GM21529 (cell line): Measurements from ENCODE around the gene CLOCK.

Experiments
- ATAC-seq: cut with Tn5 transposase; IDR thresholded peaks from one replicate; pipeline ENCODE4 v1.9.1; 2021; ENCODE audit not compliant: unreplicated experiment

Gene CLOCK

GRCh38 chr4:55545151-55545550 is 1.6 kb downstream of the CLOCK start:
- no peak for ATAC-seq

- ATAC-seq = no peak
Observed at GRCh38 chr4:55543858-55544257, 2.9 kb downstream of the CLOCK start.

DNA sequence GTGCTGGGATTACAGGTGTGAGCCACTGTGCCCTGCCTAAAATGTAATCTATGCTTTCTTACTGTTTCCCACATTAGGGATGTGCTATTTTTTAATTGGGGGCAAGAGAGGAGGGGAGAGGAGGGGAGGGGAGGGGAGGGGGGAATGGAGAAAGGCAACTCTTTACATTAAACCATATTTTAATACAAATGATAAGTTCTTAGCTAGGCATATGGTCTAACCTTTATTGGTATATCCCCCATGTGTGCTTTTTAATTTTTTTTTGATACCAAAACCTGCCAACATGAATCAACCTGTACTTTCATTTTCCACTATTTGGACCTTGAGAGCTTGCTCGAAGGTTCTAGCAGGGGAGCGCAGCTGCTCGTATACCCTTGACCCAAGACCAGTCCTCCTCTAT is 6.4 kb downstream of the CLOCK start:
- no peak for ATAC-seq

- no peak for ATAC-seq
Observed at GRCh38 chr4:55539658-55540057, 7.1 kb downstream of the CLOCK start.

DNA sequence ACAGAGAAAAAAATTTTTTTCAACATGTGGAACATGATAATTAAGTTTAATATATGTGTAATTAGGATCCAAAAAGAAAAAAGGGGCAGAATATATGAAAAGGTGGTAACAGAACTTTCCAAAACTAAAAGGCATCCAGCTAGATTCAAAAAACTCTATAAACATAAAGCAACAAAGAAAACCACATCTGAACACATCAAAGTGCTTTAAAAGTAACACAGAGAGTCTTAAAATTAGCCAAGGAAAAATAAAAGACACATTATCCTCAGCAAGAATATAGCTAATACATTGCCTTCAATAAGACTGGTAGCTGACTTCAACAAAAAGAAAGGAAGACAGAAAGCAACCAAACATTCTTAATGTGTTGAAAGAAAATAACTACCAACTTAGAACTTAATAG is 8.2 kb downstream of the CLOCK start:
- ATAC-seq = no peak

DNA sequence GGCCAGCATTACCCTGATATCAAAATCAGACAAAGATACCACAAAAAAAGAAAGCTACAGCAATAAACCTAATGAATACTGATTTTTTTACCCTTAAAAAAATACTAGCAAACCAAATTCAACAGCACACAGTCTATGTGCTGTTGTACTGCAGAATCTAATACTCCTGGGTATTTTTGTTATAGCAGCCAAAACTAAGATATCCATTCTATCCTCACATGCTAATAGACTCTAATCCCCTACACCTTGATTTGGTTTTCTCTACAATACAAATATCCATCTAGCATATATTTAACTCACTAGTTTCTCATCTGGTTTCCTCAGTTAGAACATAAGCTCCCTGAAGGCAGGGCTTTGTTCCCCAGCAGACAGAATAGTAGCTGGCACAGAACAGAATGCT is 12.4 kb downstream of the CLOCK start:
- ATAC-seq = no peak

DNA sequence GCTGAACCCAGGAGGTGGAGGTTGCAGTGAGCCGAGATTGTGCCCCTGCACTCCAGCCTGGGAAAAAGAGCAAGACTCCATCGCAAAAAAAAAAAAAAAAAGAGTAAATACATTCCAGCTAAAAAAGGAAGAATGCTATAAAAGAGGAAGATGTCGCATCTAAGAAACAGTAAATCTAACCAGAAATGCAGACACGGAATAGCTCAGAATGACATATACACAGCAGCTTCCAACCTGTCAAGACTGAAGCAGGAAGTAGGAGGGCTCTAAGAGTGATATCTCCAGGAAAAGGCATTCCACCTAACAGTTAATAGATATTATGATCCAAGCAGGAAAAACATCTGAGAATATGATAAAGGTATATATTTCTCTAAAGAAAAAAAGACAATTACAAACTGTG is 16.0 kb downstream of the CLOCK start:
- no peak for ATAC-seq

GRCh38 chr4:55530167-55530566 is 16.5 kb downstream of the CLOCK start:
- no peak for ATAC-seq

DNA sequence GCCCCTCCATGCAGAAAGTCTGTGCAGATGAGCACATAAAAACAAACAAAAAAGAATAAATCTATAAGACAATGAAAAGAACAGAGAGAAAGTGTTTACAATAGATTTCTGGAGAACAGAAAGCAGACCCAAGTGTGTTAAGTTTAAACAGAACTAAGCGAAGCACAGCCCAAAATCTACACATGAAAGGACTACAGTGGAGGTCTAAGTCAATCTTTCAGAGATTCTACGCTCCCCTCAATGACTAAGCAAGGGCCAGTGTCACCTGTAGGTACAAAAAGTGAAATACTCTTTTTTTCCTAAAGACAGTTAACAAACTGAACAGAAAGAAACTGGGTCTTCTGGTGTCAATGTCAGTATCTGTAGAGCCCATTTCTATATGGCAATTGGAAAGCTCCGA is 18.2 kb downstream of the CLOCK start:
- no peak for ATAC-seq

DNA sequence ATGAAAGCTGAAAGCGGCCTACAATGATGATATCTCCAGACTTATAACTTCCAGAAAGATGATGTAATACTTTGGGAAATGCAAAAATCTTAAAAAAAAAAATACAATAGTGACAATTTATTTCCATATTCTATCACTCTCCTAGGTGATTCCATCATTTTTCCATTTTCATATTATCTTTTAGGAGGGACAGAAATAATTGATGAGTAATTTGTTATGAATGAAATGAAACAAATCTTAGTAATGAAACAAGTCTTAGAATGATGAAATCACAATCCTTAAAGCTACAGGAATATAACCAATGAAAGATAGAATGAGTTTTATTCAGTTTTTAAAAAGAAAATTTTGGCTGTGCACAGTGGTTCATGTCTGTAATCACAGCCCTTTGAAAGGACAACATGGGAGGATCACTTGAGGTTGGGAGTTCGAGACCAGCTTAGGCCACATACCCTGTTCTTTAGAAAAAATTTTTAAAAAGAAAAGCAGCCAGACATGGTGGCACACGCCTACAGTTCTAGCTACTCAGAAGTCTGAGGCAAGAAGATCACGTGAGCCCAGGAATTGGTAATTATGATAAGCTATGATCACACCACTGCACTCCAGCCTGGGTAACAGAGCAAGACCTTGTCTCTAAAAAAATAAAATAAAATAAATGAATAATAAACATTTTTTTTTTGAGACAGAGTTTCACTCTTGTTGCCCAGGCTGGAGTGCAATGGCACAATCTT is 21.7 kb downstream of the CLOCK start:
- no peak for ATAC-seq

GRCh38 chr4:55518442-55518841 is 28.3 kb downstream of the CLOCK start:
- ATAC-seq = no peak

DNA sequence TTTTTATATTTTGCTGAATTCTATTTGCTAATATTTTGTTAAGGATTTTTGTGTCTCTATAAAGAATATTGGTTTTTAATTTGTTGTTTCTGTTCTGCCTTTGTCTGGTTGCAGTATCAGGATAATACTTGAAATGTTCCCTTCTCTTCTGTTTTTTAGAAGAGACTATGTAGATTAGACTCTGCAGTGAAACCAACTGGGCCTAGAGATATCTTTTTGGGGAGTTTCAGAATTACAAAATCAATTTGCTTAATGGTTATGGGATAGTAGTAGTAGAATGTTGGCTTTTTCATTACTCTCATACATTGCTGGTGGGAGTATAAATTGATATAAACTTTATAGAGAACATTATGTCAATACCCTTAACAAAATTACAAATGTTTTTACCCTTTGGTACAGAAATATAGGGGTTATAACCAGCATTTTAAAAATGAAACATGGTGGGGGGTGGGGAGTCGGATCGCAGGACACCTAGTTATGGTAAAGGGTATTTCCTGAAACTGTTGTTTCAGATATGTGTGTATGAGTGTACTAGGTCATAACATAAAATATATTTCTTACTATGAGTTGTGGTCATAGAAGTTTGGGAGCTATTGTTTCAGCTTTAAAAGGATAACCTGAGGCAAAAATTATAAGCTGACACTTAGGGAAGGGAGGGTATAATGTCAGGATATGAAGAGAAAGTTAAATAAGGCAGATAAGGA is 29.0 kb downstream of the CLOCK start:
- peak; percentile 73 for ATAC-seq

- no peak for ATAC-seq
Observed at GRCh38 chr4:55512922-55513571, 33.7 kb downstream of the CLOCK start.

GRCh38 chr4:55512077-55512476 is 34.6 kb downstream of the CLOCK start:
- ATAC-seq = no peak

- ATAC-seq = no peak
Observed at GRCh38 chr4:55510685-55511084, 36.0 kb downstream of the CLOCK start.

DNA sequence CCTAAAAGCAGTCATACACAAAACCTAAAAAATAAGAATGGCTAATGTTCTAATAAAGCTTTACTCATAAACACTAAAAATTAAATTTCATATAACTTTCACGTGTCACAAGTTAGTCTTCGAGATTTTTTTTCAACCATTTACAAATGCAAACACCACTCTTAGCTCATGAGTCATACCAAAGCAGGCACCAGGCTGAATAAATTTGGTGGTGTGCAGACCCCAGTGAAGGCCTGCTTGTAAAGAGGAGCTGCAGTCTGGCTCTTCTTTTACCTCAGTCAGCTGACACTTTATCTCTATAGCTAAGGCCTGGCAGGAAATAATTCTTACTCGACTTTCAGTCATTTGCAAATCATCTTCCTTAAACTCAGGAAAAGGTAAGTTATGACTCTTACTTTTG is 37.4 kb downstream of the CLOCK start:
- no peak for ATAC-seq

DNA sequence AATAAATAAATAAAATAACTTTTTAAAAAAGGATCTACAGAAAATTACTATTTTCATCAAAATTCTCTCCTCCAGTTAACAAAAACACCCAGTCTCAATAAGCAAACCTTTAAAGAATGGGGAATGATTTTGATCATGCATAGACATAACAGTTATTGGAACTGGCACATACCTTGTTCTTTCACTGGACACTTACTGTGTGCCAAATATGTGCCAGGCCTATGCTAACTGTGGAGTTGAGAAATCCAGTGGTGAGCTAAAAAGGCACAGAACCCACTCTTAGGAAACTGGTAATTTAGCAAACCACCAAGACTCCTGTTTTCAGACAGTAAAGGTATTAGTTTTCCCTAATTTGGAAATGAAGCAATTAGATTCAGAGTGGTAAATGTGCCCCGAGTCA is 39.1 kb downstream of the CLOCK start:
- no peak for ATAC-seq

DNA sequence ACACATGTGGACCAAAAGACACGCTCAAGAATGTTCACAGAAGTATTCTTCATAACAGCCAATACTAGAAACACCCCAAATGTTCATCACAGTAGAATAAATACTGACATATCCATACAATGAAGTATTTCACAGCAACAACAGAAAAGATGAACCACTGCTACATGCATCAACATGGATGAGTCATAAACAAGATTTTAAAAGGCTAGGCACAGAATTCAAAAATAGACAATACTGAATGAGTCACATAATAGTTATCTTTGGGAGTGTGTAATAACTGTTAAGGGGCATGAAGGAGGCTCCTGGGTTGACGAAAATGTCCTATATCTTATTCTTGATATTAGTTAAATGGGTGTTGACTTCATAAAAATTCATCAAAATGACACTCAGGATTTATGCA is 43.5 kb downstream of the CLOCK start:
- no peak for ATAC-seq

- ATAC-seq = peak; percentile 88
Observed at GRCh38 chr4:55500072-55500471, 46.6 kb downstream of the CLOCK start.

GRCh38 chr4:55499495-55499894 is 47.2 kb downstream of the CLOCK start:
- no peak for ATAC-seq

- ATAC-seq = no peak
Observed at GRCh38 chr4:55498051-55498450, 48.7 kb downstream of the CLOCK start.

- ATAC-seq = no peak
Observed at GRCh38 chr4:55491486-55491885, 55.2 kb downstream of the CLOCK start.
